ENCODE measurements around the gene HES1.
"Not testable (repeated sequence)": the region's sequence is repeated elsewhere in the genome, so short reads cannot be mapped to it uniquely, and the experiment has no call there.

The HES1 gene, protein sequence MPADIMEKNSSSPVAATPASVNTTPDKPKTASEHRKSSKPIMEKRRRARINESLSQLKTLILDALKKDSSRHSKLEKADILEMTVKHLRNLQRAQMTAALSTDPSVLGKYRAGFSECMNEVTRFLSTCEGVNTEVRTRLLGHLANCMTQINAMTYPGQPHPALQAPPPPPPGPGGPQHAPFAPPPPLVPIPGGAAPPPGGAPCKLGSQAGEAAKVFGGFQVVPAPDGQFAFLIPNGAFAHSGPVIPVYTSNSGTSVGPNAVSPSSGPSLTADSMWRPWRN

DNA sequence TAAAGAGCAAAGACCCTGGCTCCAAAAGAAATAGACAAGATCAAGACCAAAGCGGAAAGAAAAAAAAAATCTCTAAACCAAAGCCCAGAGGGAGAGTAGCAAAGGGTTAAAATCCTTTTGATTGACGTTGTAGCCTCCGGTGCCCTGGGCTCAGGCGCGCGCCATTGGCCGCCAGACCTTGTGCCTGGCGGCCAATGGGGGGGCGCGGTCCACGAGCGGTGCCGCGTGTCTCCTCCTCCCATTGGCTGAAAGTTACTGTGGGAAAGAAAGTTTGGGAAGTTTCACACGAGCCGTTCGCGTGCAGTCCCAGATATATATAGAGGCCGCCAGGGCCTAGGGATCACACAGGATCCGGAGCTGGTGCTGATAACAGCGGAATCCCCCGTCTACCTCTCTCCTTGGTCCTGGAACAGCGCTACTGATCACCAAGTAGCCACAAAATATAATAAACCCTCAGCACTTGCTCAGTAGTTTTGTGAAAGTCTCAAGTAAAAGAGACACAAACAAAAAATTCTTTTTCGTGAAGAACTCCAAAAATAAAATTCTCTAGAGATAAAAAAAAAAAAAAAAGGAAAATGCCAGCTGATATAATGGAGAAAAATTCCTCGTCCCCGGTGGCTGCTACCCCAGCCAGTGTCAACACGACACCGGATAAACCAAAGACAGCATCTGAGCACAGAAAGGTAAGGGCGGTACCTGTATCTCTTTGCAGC, at the start of gene HES1:
Gene HES1, plus strand, starts transcription at position 343 of the 713 bp plus-strand sequence. Its CDS starts 233 bp downstream, at position 576.
- ChIA-PET CTCF (interaction anchor here (0.9 to 9.1 kb wide), 5 partner anchors 180 to 470 kb away, joined by 4 to 100 read pairs (median 5); no protein-coding TSS in a partner anchor), POLR2A (interaction anchor here (0.6 to 2.7 kb wide), 7 partner anchors 47 to 355 kb away, joined by 3 to 21 read pairs (median 4); no protein-coding TSS in a partner anchor)

DNA sequence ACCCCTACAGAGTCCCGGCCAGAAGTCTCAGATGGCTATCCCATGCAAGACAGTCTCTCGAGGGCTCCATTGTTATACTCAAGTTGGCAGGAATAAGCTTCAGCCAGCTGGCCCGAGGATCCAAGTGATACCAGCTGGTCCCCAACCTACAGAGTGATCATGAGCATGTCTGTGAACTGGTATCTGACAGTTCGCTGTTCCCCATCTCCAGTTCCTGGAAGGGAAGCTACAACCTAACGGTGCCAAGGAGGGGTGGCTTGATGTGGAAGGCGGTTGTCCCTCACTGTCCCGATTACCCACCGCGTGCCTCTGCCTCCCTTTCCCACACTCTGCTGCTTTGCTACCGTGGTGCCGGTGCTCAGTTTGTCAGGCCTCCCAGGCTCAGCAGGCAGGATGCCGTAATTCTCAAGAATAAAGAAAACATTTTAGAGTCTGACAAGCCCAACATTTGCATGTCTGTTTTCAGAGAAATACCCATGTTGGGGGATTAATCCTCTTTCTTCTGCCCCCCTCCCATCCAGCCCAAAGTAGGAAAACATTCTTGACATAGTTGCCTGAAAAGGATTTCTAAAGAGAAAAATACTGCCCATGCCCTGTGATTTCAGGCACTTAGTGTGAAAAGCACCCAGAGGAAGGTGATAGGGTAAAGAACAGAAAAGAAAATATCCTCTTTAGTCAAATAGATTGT, 49.4 kb upstream of the HES1 start:
- DNase-seq (ENCODE audit: low read depth, low spot score), result no peak
- ChIA-PET POLR2A (no interaction called here), CTCF (interaction anchor here (0.8 to 1.1 kb wide), 3 partner anchors 12 to 229 kb away, joined by 3 to 4 read pairs (median 3); no protein-coding TSS in a partner anchor)
- no peak overlapping the region for H3K4me3 ChIP-seq (ENCODE audit: low read depth, low read length)
- TF ChIP-seq, protein P1, sequence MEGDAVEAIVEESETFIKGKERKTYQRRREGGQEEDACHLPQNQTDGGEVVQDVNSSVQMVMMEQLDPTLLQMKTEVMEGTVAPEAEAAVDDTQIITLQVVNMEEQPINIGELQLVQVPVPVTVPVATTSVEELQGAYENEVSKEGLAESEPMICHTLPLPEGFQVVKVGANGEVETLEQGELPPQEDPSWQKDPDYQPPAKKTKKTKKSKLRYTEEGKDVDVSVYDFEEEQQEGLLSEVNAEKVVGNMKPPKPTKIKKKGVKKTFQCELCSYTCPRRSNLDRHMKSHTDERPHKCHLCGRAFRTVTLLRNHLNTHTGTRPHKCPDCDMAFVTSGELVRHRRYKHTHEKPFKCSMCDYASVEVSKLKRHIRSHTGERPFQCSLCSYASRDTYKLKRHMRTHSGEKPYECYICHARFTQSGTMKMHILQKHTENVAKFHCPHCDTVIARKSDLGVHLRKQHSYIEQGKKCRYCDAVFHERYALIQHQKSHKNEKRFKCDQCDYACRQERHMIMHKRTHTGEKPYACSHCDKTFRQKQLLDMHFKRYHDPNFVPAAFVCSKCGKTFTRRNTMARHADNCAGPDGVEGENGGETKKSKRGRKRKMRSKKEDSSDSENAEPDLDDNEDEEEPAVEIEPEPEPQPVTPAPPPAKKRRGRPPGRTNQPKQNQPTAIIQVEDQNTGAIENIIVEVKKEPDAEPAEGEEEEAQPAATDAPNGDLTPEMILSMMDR (IDR thresholded peaks at IDR 0.05; ENCODE audit: insufficient read depth, low read length, missing control alignments), result no peak

More for the DNA sequence above, at the start of gene HES1:
- TF ChIP-seq, protein P1 (IDR thresholded peaks at IDR 0.05; ENCODE audit: insufficient read depth, low read length, missing control alignments), result no peak
- H3K4me3 ChIP-seq (ENCODE audit: low read depth, low read length), result peak within 1 kb of the TSS; percentile 73
- peak; percentile 91 for DNase-seq (ENCODE audit: low read depth, low spot score)

DNA sequence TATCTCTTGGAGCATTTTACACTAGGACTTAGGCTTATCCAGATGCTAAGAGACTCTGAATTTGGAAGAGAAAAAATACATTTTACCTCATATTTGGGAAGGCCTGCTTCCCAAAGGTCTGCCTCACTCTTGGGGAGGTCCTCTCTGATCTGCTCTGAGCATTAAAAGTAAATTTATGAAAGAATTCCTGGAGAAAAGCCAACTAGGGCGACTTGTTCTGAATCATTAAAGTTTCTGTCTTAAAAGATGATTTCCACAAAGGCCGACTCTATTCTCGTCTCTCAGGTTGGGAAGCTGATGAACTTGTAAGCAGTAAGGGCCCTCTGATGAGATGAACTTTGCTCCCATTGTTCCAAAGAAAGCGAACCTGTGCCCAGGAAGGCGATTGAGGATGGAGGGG, 48.7 kb upstream of the HES1 start:
- H3K4me3 ChIP-seq (ENCODE audit: low read depth, low read length), result no peak overlapping the region
- CTCF ChIA-PET, result no interaction called here
- POLR2A ChIA-PET, result no interaction called here
- no peak for DNase-seq (ENCODE audit: low read depth, low spot score)
- TF ChIP-seq, protein P1 (IDR thresholded peaks at IDR 0.05; ENCODE audit: insufficient read depth, low read length, missing control alignments), result no peak

DNA sequence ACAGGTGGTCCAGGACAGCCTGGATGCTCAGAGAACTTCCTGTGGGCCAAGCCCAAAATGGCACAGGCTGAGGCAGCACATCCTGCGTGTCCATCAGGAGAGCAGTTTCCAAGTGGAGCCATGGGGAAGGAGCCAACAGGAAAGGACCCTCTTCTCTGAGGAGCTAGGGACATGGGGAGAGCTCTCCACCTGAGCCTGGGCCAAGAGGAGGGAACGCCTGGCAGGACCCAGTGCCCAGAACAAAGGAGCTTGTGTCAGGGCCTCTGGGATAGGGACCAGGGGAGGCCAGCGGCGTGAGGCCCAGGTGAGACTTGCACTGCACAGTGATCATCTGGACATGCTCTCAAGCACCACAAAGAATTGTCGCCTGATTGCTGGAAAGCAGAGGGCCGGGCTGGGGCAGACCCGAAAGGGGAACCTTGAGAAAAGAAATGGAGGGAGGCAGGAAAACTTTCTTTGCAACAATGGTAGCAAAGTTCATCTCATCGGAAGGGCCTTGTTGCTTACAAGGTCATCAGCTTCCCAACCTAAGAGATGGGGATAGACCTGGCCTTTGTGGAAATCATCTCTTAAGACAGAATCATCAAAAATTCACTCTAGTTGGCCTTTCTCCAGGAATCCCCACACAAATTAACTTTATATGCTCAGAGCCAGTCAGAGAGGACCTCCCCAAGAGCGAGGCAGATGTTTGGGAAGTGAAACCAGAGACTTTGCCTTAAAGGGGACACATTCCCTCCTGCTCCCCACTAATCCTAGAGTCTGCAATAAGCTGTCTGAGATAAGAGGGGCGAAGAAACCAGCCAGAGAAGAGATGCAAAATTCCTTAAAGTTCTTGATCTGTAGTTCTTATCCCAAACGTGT, 47.7 kb upstream of the HES1 start:
- H3K4me3 ChIP-seq (ENCODE audit: low read depth, low read length), result no peak overlapping the region
- POLR2A ChIA-PET, result interaction anchor here (1.7 kb wide), 1 partner anchor 46 kb away, joined by 8 read pairs; no protein-coding TSS in a partner anchor
- CTCF ChIA-PET, result interaction anchor here (3.0 kb wide), 1 partner anchor 228 kb away, joined by 9 read pairs; no protein-coding TSS in a partner anchor
- TF ChIP-seq, protein P1 (IDR thresholded peaks at IDR 0.05; ENCODE audit: insufficient read depth, low read length, missing control alignments), result no peak
- no peak for DNase-seq (ENCODE audit: low read depth, low spot score)

DNA sequence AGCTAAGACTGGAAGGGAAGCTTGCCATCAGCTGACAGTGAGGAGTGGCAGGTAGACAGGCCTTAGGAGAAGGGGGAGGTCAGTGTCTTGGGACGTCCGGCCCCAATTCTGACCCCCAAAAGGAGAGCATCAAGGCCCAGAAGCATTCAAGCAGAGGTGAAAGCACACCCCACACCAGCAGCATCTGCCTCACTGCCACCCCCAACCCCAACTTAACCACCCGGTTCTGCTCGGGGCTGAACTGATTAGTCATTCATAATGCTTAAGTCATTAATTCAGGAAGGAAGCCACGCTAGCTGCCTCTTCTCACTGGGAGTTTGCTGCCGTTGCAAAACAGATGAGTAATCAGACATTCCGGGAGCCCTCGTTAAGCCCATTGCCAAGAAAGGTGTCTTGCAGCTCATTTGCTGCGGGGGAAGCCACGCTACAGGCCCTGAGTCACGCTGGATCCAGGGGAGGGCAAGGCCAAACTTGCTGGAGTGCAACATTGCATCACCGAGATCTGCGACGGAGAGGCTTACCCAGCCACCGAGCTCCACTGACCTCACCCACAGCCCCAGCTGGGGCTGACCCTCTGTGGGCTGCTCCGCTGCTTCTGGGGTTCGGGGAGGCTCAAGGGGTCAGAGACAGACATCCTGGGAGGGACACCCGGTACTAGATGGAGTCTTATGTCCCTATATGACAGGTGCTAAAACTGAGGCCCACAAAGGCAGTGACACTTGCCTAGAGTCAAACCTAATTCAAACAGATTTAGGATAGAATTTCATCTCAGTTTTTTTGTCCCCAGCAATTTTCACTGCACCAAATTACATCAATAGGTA, 46.4 kb upstream of the HES1 start:
- POLR2A ChIA-PET, result interaction anchor here (0.6 to 1.7 kb wide), 4 partner anchors 45 to 188 kb away, joined by 3 to 8 read pairs (median 4); partner anchors contain the start of gene HES1
- TF ChIP-seq, protein P1 (IDR thresholded peaks at IDR 0.05; ENCODE audit: insufficient read depth, low read length, missing control alignments), result no peak
- DNase-seq (ENCODE audit: low read depth, low spot score), result peak; percentile 99
- CTCF ChIA-PET, result interaction anchor here (1.9 to 3.0 kb wide), 2 partner anchors 226 to 309 kb away, joined by 5 to 9 read pairs; no protein-coding TSS in a partner anchor
- H3K4me3 ChIP-seq (ENCODE audit: low read depth, low read length), result no peak overlapping the region

DNA sequence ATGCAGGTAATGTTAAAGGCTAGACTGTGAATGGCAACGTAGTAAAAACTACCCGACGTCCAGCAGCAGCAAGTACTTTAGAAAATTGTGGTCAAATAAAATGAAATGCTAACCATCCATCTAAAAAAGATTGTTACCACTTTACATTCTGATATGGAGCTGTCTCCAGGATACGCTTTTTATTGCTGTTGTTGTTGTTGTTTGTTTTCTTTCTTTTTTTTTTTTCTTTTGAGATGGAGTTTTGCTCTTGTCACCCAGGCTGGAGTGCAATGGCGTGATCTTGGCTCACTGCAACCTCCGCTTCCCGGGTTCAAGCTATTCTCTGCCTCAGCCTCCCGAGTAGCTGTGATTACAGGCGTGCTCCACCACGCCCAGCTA, 45.8 kb upstream of the HES1 start:
- not testable (repeated sequence) for H3K4me3 ChIP-seq (ENCODE audit: low read depth, low read length); DNase-seq (ENCODE audit: low read depth, low spot score)
- ChIA-PET CTCF (interaction anchor here (1.9 to 3.0 kb wide), 2 partner anchors 226 to 309 kb away, joined by 5 to 9 read pairs; no protein-coding TSS in a partner anchor), POLR2A (interaction anchor here (1.7 kb wide), 1 partner anchor 44 kb away, joined by 8 read pairs; no protein-coding TSS in a partner anchor)

Measured in AG04449 (cell line).